Lower leg skin (tissue), 4 donors: Measurements from ENCODE around the gene ZDHHC1. TPM values are rescaled to one million over a fixed set of nuclear protein-coding genes. Genes with fewer than 3 reads are reported as not detected.
A peak's percentile ranks its signal among the peaks of the same experiment; 100 is the strongest.

Source experiments
- DNase-seq, 2 donors: peaks; one replicate each; pipeline ENCODE4 v3.0.0-alpha.2; 2019; ENCODE audit warnings: low spot score in 2 of 2
- H3K4me3 ChIP-seq: fragments of 200-600 bp; sonication (generic); 2 replicates; pipeline ENCODE4 v1.5.1; 2017; ENCODE audit warnings: mild to moderate bottlenecking, low read depth; ENCODE audit not compliant: poor library complexity, severe bottlenecking
- CTCF ChIP-seq, 3 donors: fragments of 450-650 bp; IDR thresholded peaks; one replicate each; pipeline ENCODE4 v1.5.1; 2016; ENCODE audit warnings: antibody characterized with exemption in 3 of 3, mild to moderate bottlenecking in 3 of 3, moderate library complexity in 2 of 3
- POLR2A ChIP-seq, 2 donors: fragments of 450-650 bp; IDR thresholded peaks; one replicate each; pipeline ENCODE4 v1.6.1; 2016 to 2017; ENCODE audit warnings: antibody characterized with exemption in 2 of 2, mild to moderate bottlenecking in 1 of 2, moderate library complexity in 1 of 2
- WGBS, 2 donors: methylation state at CpG; one replicate each; pipeline ENCODE4 v1.1.5; 2018; 5-methylcytosine and 5-hydroxymethylcytosine counted together
- intact Hi-C: fragments of 100-400 bp; cut with DNase I; formaldehyde crosslinking; loops from one replicate; pipeline ENCODE4 v1.15.0; 2023; ENCODE audit warnings: low total_unique reads
- total RNA-seq, 4 donors: library from RNA; depleted of rRNA; stranded (reverse); fragments of >200 nt; gene quantifications; one replicate each; pipeline ENCODE4 v1.1.0, GENCODE V29; 2016

ZDHHC1 gene
- total RNA-seq, 4 donors from 2014 or later: 15.1 to 24.7 (median 21.4) TPM

DNA sequence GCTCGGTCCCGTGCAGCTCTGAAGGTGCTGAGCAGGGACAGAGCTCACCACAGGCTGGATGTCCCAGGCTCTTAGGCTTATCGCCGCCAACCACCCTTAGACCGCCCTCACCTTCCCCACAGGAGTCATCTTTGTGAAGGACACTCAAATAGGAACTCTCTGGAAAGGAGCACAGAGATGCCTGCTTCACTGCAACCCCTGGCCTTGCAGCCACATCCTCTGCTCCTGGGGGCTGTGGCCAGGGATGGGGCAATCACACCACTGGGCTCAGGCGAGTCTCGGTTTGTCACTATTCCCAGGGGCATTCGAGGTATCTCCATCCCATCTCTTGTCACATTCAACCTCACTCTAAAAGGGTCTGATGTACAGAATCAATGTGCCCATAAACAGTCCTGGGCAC is 10.9 kb downstream of the ZDHHC1 start:
- TF ChIP-seq POLR2A (IDR thresholded peaks at IDR 0.05) (no peak), CTCF (IDR thresholded peaks at IDR 0.05) (no peak)
- no peak for DNase-seq

DNA sequence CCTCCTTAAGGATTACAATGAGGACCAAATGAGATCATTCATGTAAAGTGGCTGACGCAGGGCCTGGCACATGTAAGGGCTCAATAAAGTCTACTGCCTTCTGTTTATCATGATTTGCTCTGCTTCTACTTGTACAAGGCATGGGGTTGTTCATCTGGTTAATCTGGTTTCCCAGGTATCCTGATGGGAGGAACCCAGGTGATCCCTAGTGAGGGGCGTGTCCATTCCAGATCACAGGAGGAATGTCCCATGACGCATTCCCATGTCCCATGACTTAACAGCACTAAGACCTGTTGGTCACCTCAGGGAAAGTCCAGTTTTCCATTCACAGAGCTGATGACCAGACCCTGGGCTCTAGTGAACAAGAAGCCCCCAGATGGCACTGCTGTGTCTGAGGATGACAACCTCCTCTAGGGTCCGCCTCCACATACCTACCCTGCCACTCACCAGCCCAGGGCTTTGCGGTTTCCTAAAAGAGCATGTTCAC is 11.5 kb downstream of the ZDHHC1 start:
- TF ChIP-seq POLR2A (IDR thresholded peaks at IDR 0.05): no peak
- no peak for TF ChIP-seq CTCF (IDR thresholded peaks at IDR 0.05)
- intact Hi-C loops: no loop called here
- 65 to 75% methylated on average over 5 of the region's 5 CpGs for WGBS, 2 donors
- DNase-seq: peak in 1 of 2 donors; percentile 84
- no peak overlapping the region for H3K4me3 ChIP-seq

More for the DNA sequence above, 10.9 kb downstream of the ZDHHC1 start:
- no peak overlapping the region for H3K4me3 ChIP-seq
- intact Hi-C loops: no loop called here
- WGBS, 2 donors: 61 to 67% methylated on average over 8 of the region's 8 CpGs

GRCh38 chr16:67403976-67404555 is 12.2 kb downstream of the ZDHHC1 start:
- 46 to 49% methylated on average over 11 of the region's 12 CpGs for WGBS, 2 donors
- TF ChIP-seq CTCF (IDR thresholded peaks at IDR 0.05) (no peak), POLR2A (IDR thresholded peaks at IDR 0.05) (no peak)
- peak in 1 of 2 donors; percentile 83 for DNase-seq
- intact Hi-C loops: no loop called here
- no peak overlapping the region for H3K4me3 ChIP-seq

DNA sequence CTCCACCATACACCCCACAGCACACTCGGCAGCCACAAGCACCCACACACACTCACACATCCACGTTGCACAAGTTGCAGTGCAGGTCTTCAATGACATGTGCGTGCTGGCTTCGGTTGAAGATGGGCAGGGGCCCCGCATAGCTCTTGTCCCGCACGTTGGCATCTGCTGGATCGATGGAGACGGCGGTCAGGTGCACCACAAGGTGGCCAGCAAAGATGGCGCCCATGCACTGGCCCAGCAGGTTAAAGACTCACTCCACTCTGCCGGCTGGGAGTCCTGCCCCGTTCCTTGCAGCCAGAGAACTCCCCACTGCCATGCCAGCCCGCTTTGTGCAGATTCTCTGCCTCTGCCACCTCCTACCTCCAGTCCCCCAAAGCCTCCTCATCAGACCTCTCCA is 15.4 kb downstream of the ZDHHC1 start:
- no peak for DNase-seq

DNA sequence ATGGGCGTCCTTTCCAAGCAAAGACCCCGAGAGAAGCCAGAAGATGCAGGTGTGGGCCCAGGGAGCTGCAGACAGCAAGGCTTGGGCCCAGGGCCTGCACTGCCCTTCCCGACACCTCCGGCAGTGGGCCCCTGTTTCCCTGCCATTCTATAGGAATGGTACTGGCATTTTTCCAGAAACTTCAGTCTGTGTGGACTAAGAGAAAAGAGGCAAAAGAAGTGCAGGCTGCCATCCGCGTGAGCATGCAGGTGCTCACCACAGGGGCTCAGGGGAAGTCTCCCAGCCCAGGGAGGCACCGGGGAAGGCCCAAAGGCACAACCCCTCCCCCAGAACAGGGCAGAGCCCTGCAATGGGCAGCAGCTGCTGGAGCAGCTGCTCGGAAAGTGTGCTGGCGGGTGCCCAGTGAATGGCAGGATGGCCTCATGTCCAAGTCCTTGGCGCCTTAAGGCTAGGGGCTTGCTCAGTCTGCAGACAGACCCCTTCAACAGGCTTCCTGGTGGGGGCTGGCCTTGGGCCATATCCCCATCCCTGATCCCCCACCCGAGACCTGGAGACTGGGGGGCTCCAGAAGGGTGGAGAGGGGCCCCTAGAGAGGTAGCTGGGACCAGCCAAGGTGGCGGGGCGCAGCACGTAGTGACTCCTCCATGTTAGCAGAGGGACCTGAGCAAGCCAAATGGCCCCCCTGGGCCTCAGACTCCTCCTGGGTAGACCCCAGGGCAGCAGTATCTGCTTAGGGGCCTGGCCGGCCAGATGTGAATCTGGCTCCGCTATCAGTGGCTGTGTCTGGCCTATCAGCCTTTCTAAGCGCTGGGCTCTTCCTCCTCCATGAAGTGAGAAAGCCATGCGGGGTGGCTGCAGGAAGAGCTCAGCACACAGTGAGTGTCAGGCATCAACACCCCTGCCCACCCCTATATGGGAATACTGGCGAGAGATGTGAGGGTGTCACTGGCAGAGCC is 16.2 kb downstream of the ZDHHC1 start:
- H3K4me3 ChIP-seq: no peak overlapping the region
- intact Hi-C loops: no loop called here
- TF ChIP-seq CTCF (IDR thresholded peaks at IDR 0.05): no peak
- no peak for TF ChIP-seq POLR2A (IDR thresholded peaks at IDR 0.05)
- 58 to 68% methylated on average over 13 to 19 of the region's 19 CpGs for WGBS, 2 donors
- DNase-seq: no peak

More for the DNA sequence above, 15.4 kb downstream of the ZDHHC1 start:
- no peak overlapping the region for H3K4me3 ChIP-seq
- TF ChIP-seq POLR2A (IDR thresholded peaks at IDR 0.05) (no peak), CTCF (IDR thresholded peaks at IDR 0.05) (no peak)
- intact Hi-C loops: no loop called here
- 89 to 97% methylated on average over 13 to 14 of the region's 14 CpGs for WGBS, 2 donors
